OCI-LY3 (cell line): ENCODE data around the gene SPEN.
A peak's percentile ranks its signal among the peaks of the same experiment; 100 is the strongest.

Experiments used
- H2AFZ ChIP-seq: fragments of 200-600, 300-600 bp; shearing (Covaris generic); 2 replicates; pipeline ENCODE4 v1.6.0; 2014; ENCODE audit warnings: antibody characterized with exemption, low read depth, low read length
- H3K27ac ChIP-seq: fragments of 200-600, 300-600 bp; sonication (generic); 2 replicates; pipeline ENCODE4 v1.5.1; 2014; ENCODE audit warnings: mild to moderate bottlenecking, low read length, moderate library complexity, mixed read lengths
- H3K27me3 ChIP-seq: fragments of 200-600, 300-600 bp; sonication (generic); 2 replicates; pipeline ENCODE4 v1.6.1; 2014; ENCODE audit warnings: low read depth, low read length, mixed read lengths
- H3K36me3 ChIP-seq: fragments of 200-600, 300-600 bp; sonication (generic); replicated peaks from 2 replicates; pipeline ENCODE3; 2014; ENCODE audit warnings: low read depth, low read length, mixed read lengths
- H3K4me1 ChIP-seq: fragments of 300-600, 200-600 bp; sonication (generic); 2 replicates; pipeline ENCODE4 v1.6.1; 2014; ENCODE audit warnings: low read length, mixed read lengths
- H3K4me2 ChIP-seq: fragments of 200-600, 300-600 bp; sonication (generic); 2 replicates; pipeline ENCODE4 v1.6.1; 2014; ENCODE audit warnings: low read length, mixed read lengths
- H3K4me3 ChIP-seq: fragments of 300-600, 200-600 bp; sonication (generic); 2 replicates; pipeline ENCODE4 v1.5.1; 2014; ENCODE audit warnings: antibody characterized with exemption, mild to moderate bottlenecking, low read length, moderate library complexity
- H3K79me2 ChIP-seq: fragments of 300-600, 200-600 bp; shearing (Covaris generic); 2 replicates; pipeline ENCODE4 v1.6.1; 2014; ENCODE audit warnings: mild to moderate bottlenecking, low read length, mixed read lengths
- H3K9ac ChIP-seq: fragments of 300-600, 200-600 bp; shearing (Covaris generic); 2 replicates; pipeline ENCODE4 v1.6.0; 2014; ENCODE audit warnings: mild to moderate bottlenecking, low read length, moderate library complexity
- H3K9me3 ChIP-seq: fragments of 200-600, 300-600 bp; shearing (Covaris generic); 2 replicates; pipeline ENCODE4 v1.6.1; 2014; ENCODE audit warnings: low read length, mixed read lengths; ENCODE audit not compliant: insufficient read depth
- H4K20me1 ChIP-seq: fragments of 200-600, 300-600 bp; sonication (generic); 2 replicates; pipeline ENCODE4 v1.6.1; 2016; ENCODE audit warnings: low read length, mixed read lengths; ENCODE audit not compliant: insufficient read depth
- CTCF ChIP-seq: fragments of 200-600, 300-600 bp; sonication (generic); IDR thresholded peaks from 2 replicates; pipeline ENCODE4 v1.5.1; 2014; ENCODE audit warnings: antibody characterized with exemption, low read length, low read depth
- EZH2phosphoT487 ChIP-seq: fragments of 200-600 bp; shearing (Covaris generic); IDR thresholded peaks from 2 replicates; pipeline ENCODE4 v1.6.1; 2018; ENCODE audit warnings: antibody characterized with exemption, mixed run types, low read depth

SPEN gene

DNA sequence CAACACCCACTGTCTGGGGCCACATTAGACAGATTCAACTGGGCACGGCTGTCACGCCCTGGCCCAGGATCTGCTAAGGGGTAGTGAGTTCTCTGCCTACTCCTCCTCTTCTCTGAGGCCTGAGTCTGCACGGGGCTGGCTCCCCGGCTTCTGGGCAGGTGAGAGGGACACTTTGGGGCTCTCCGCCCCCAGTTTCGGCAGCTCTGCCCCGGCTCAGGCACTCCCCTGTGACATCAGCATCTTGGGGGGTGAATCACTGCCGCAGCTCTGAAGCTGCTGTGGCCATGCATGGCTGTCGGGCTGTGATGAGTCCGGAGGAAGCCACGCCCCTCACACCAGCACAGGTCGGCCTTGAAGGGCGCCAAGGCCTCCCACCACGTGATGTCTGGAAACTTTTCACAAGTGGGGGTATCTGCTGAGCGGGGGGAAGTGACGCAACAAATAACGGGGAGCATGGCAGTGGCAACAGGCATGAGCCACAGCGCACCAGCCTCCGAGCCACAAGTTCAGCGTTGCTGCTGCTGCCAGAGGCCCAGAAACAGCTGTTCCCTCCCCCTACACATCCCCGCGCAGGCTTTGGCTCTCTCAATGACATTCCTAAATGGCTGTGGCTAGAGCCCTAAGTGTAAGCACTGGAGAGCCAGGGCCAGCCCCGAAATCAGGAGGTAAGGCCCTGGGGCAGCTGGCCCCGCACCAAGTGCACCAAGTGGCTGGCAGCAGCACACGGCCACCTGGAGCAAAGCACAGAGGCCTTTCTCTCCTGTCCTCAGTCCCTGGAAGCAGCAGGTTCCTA lies 102.1 kb downstream of the SPEN start:
- peaks cover 42% of the 10 kb centered on the region for H3K4me1 ChIP-seq
- TF ChIP-seq EZH2phosphoT487 (no peak), CTCF (no peak)

GRCh38 chr1:15950302-15950701 lies 102.8 kb downstream of the SPEN start:
- Histone ChIP-seq H3K4me2 (peak overlapping the region; percentile 79), H3K27me3 (no peaks in the 10 kb centered on the region), H4K20me1 (no peaks in the 10 kb centered on the region; the same call in 1 of the 2 replicates), H3K79me2 (peaks cover 4% of the 10 kb centered on the region; the same call in 1 of the 2 replicates), H3K36me3 (peaks cover 10% of the 10 kb centered on the region), H2AFZ (no peak overlapping the region), H3K9me3 (no peaks in the 10 kb centered on the region), H3K9ac (peak overlapping the region; percentile 58; the same call in 1 of the 2 replicates), H3K4me1 (peaks cover 42% of the 10 kb centered on the region), H3K27ac (peak overlapping the region; percentile 78; the same call in 1 of the 2 replicates), H3K4me3 (no peak overlapping the region)
- TF ChIP-seq CTCF = no peak

More for the DNA sequence above, 102.1 kb downstream of the SPEN start:
- Histone ChIP-seq H2AFZ (no peak overlapping the region), H4K20me1 (no peaks in the 10 kb centered on the region; the same call in 1 of the 2 replicates), H3K4me2 (peak overlapping the region; percentile 79), H3K27ac (peak overlapping the region; percentile 78), H3K36me3 (peaks cover 10% of the 10 kb centered on the region), H3K9ac (peak overlapping the region; percentile 58), H3K4me3 (peak overlapping the region; percentile 62), H3K9me3 (no peaks in the 10 kb centered on the region), H3K27me3 (no peaks in the 10 kb centered on the region), H3K79me2 (peaks cover 4% of the 10 kb centered on the region; the same call in 1 of the 2 replicates)

- peaks cover 10% of the 10 kb centered on the region for H3K36me3 ChIP-seq
- peaks cover 42% of the 10 kb centered on the region for H3K4me1 ChIP-seq
- H2AFZ ChIP-seq = no peak overlapping the region
- H3K4me2 ChIP-seq = peak overlapping the region; percentile 79; the same call in 1 of the 2 replicates
- no peak overlapping the region; the same call in 1 of the 2 replicates for H3K27ac ChIP-seq
- H3K9ac ChIP-seq = no peak overlapping the region
- no peak overlapping the region for H3K4me3 ChIP-seq
- H3K27me3 ChIP-seq = no peaks in the 10 kb centered on the region
- no peak for TF ChIP-seq EZH2phosphoT487
- no peak for TF ChIP-seq CTCF
- no peaks in the 10 kb centered on the region; the same call in 1 of the 2 replicates for H4K20me1 ChIP-seq
- H3K79me2 ChIP-seq = peaks cover 4% of the 10 kb centered on the region; the same call in 1 of the 2 replicates
- no peaks in the 10 kb centered on the region for H3K9me3 ChIP-seq
Measured at GRCh38 chr1:15950763-15951295, 103.3 kb downstream of the SPEN start.
